Measurements from ENCODE around the gene LOXL3.

Gene LOXL3, protein sequence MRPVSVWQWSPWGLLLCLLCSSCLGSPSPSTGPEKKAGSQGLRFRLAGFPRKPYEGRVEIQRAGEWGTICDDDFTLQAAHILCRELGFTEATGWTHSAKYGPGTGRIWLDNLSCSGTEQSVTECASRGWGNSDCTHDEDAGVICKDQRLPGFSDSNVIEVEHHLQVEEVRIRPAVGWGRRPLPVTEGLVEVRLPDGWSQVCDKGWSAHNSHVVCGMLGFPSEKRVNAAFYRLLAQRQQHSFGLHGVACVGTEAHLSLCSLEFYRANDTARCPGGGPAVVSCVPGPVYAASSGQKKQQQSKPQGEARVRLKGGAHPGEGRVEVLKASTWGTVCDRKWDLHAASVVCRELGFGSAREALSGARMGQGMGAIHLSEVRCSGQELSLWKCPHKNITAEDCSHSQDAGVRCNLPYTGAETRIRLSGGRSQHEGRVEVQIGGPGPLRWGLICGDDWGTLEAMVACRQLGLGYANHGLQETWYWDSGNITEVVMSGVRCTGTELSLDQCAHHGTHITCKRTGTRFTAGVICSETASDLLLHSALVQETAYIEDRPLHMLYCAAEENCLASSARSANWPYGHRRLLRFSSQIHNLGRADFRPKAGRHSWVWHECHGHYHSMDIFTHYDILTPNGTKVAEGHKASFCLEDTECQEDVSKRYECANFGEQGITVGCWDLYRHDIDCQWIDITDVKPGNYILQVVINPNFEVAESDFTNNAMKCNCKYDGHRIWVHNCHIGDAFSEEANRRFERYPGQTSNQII

DNA sequence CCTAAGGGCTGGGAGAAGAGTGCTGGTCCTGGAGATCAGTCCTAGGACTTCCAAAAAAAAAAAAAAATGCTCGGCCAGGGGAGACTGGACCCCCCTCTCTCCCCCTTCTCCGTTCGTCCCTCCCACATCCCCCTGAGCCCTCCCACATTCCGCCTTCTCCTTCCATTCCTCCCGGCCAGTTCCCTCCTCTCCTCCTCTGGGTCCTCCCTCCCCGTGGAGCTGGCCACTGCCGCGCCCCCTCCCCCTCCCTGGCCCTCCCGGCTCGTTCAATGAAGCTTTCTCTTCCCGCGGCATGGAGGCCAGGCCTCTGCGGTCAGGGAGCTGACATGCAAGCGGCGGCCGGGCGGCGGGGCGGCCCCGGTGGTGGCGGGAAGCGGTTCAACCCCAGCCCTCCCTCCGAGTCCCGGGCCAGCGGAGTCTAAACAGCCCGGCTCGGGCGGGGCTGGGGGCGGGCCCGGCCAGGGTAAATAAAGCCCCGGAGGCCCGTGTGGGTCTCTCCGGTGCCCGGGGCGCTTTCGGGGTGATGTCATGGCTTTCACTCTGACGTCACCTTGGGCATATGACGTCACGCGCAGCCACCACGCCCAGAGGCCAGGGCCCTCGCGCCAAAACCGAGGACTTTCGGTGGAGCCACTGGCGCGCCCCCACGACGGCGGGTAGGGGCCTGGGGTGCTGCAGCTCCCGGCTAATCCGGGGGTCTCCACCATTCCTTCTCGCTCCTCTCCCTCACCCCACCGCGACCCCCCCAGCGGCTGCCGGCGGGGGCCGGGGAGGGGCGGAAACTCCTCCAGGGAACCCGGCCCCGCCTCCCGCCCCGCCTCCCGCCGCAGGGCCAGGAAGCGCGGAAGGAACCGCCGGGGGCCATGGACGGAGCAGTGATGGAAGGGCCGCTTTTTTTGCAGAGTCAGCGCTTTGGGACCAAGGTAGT lies at the start of gene LOXL3, which contains the start of gene DOK1:
Gene LOXL3 (minus strand): TSS at position 51 of the 928 bp plus-strand sequence. CDS start 1,308 bp downstream, outside the sequence.
Gene DOK1 (plus strand): TSS at position 829 of the 928 bp plus-strand sequence. CDS start 35 bp downstream, at position 864.
- DNase-seq: peak; percentile 31

DNA sequence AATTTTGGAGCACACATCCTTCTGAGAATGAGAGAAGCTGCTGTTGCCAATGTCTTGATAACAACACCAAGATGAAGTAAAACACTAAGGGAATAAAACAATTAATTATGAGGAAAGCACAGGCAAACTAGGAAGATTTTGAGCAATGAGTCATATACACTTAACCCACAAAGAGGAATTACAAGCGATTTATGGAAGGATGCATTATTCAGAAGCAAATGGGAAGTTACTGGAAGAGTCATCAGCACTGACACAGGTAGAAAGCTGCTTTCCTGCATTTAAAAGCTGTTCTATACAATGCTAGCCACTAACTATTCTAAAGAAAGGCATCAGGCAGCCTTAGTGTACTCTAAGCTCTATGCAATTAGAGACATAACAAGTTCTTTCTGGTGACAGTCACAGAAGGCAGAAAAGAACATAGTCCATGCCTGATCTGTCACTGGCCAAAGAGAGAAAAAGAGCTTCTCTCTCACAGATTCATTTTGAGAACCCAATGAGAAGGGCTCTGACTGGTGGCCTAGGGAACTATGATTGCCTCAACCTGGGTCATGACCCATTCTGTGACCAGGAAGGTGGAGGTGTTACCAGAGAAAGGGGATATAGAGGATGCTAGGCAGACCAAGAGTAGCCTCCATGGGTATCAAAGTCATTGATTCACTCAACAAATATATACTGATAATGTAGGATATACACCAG lies 49.0 kb upstream of the LOXL3 start:
- DNase-seq: no peak

DNA sequence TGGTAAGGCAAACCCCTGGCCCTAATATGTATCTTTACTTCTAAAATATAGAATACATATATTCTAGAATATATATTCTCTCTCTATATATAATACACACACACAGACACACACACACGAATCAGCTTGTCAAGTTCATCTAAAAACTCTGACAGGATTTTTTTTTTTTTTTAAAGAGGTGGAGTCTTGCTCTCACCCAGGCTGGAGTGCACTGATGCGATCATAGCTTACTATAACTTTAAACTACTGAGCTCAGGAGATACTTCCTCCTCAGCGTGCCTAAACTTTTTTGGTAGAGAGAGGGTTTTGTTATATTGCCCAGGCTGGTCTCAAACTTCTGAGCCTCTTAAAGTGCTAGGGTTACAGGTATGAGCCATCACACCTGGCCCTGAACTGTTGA lies 45.9 kb upstream of the LOXL3 start:
- DNase-seq: no peak

DNA sequence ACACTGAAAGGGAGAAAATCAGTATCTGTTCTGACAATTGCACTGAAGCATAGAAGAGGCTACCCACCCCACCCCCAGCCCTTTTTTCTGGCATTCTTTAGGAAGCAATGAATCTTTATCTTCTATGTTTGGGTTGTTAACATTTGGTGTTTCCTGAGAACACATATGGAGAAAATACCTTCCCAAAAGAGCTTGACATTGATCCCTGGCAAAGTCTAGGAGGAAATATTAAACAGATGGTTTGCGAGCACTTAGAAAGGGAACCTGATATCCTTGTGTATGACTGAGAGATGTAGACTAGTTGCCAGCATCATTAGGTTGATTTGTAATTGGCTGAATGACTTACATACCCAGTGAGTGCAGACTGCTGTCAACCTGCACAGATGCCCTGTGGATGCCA lies 43.7 kb upstream of the LOXL3 start:
- peak; percentile 21 for DNase-seq

GRCh38 chr2:74596584-74596983 lies 42.8 kb upstream of the LOXL3 start:
- no peak for DNase-seq

- no peak for DNase-seq
Observed at GRCh38 chr2:74593826-74594772, 40.4 kb upstream of the LOXL3 start.

- DNase-seq: no peak
Observed at GRCh38 chr2:74588664-74589063, 34.9 kb upstream of the LOXL3 start.

DNA sequence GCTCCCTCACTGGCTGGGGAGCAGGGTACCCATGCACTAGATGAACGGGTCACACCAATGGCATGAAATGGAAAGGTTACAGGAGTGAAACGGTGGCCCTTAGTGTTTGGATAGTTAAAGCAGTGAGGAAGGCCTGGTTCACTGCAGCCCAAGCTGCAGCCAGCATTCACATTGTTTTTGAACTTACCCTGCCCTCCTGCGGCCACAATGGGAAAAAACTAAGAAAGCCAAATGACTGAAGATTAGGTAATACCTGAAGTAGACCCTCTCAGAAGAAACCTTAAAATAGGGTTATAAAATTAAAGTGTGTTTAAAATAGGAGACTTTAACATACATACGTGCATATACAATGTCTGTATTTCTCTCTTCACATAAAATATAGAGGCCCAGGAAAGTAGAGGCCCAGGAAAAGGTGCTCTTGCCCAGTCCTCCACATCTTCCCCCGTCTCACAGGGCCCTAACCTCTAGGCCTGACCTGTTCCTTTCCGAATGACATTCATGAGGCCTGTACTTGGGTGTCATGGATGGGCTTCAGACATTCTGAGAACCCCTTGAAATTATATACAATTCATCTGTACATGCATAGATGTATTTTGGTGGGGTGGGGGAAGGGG lies 34.0 kb upstream of the LOXL3 start:
- peak; percentile 30 for DNase-seq

GRCh38 chr2:74585406-74586185 lies 31.9 kb upstream of the LOXL3 start:
- no peak for DNase-seq

DNA sequence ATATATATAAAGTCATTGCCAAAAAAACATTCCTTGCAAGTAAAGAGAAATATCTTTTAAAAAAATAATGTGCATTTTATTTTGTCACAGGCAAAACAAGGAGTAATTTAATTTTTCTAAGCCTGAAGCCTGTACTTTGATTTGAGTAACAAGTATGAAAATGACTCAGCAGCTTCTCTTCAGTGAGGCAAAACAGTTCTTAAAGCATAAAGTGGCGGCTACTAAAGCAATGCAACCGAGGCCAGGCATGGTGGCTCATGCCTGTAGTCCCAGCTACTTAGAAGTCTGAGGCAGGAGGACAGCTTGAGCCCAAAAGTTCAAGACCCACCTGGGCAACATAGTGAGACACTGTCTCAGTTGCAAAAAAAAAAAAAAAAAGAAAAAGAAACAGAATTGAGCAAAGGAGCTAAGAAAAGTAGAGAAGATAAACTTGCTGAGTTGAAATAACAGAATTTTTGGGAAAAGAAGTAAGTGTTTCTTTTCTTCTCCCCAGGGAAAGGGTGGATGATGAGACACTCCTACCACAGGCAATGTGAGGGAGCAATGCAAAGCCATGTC lies 30.4 kb upstream of the LOXL3 start:
- DNase-seq: no peak

- no peak for DNase-seq
Observed at GRCh38 chr2:74583504-74583903, 29.8 kb upstream of the LOXL3 start.

DNA sequence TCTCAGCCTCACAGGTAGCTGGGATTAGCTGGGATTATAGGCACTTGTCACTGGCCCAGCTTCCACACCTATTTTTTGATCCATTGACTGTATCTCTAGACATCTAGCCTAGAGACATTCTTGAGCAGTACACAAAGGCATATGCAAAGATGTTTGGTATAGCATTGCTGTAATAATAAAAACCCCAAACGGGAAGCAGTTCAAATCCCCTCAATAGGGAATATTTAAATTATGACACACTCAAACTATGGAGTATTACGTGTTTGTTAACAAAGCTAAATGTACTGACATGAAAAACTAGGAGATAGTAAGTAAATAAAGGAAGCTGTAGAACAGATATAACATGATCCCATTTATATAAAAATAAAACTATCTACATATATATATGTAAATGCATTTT lies 28.4 kb upstream of the LOXL3 start:
- no peak for DNase-seq

- no peak for DNase-seq
Observed at GRCh38 chr2:74581463-74581862, 27.7 kb upstream of the LOXL3 start.

DNA sequence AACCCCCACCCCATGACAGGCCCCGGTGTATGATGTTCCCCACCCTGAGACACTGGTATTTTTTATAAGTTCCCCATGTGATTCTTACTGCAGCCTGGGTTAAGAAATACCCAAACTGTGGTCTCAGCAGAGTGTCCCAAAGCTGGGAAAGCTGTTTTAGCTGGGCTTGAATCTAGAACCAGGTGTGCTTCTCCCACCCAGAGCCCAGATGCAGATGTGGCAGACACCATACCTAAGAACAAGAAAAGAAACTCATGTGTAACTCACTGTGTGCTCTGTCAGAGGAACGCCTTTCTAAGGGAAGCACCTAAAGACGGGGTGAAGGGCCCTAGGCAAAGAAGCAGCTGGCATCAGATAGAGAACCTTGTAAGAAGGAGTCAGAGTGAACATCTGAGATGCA lies 24.7 kb upstream of the LOXL3 start:
- no peak for DNase-seq

DNA sequence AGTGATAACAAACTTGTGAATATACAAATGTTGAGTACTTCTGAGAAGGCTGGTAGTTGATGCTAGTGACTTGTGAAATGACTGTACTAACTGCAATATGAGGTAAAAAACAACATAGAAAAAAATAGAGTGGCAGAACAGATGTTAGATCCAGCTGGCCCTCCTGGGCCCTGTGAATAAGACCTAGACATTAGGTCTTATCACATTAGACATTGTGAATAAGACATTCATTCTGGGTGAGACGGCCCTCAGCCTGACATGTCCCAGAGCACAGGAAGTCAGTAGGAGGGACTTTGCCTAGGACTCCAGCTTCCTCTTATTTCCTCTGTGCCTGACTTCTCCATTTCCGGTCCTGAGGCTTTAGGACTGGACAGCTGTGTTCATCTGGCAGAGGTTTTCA lies 23.7 kb upstream of the LOXL3 start:
- no peak for DNase-seq

DNA sequence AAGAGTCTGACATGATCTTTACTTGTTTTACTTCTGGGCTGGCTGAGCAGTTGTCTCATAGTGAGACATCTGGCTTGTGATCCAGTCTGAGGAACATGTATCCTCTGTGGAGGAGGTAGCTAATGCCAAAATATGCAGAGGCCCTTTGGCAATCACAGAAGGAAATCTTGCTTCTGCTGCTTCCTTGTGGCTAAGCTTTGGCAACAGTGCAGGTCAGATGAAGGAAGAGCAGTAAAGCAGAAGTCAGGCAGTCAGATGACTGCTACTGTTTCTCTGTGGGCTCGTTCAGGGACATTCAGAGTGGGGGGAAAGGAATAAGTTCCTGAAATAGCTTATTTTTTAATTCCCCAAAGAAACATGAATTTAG lies 23.1 kb upstream of the LOXL3 start:
- no peak for DNase-seq

DNA sequence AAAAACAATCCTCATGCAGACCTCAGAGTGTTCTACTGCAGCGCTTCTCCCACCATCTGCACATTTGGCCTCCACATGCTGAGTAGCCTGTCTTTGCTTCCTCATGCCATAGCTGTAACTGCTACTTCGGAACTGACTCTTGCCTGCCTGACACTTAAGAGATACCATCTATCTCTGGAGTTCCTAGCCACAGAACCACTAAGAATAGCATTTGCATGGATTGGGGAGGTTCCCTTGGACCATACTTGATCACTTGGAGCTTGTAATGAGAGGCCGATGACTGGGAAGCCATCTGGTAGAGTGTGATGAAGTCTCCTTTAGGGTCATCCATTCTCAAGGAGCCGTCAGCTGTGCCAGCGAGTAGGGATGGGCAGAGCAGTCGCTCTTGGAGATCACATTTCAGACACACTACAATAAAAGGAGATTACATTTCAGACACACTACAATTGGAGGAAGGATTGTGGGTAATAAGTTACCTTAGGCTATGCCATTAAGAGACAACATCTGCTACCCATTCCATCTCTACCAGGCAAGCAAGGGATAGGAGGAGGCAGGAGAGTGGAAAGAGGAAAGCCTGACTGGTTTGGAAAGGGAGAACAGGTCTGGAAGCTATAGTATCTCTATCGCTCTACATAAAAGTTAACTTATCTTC lies 22.6 kb upstream of the LOXL3 start:
- no peak for DNase-seq

- DNase-seq: no peak
Observed at GRCh38 chr2:74575320-74575719, 21.6 kb upstream of the LOXL3 start.
